Activated naive CD8-positive, alpha-beta T cell treated with anti-CD3 and anti-CD28 coated beads, Interleukin-2, amount 50 U/mL, for 16 hours (primary cell): Measurements from ENCODE around the gene KCNIP3.
"Not testable (repeated sequence)": the region's sequence is repeated elsewhere in the genome, so short reads cannot be mapped to it uniquely, and the experiment has no call there.

Experiments used
- DNase-seq: peaks from one replicate; pipeline ENCODE4 v3.0.0-alpha.2; 2020; ENCODE audit warnings: low read depth, low spot score

The KCNIP3 gene

DNA sequence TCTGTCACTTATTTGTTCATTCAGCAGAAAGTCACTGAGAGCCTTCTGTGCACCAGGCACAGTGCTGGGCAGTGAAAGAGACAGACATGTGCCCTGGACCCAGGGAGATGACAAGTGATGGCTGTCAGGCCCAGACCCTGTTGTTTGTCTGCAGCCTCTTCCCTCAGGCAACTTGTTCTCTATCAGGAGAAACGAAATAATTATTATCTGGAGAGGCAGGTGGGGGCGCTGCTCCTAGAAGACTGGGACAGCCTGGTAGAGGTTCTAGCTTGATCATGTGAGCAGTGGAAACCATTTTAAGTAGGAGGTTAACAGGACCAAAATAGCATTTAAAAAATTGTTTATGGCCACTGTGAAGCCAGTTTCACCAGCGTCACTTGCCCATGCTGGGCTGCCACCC is 107.5 kb downstream of the KCNIP3 start:
- DNase-seq = not testable (repeated sequence)

DNA sequence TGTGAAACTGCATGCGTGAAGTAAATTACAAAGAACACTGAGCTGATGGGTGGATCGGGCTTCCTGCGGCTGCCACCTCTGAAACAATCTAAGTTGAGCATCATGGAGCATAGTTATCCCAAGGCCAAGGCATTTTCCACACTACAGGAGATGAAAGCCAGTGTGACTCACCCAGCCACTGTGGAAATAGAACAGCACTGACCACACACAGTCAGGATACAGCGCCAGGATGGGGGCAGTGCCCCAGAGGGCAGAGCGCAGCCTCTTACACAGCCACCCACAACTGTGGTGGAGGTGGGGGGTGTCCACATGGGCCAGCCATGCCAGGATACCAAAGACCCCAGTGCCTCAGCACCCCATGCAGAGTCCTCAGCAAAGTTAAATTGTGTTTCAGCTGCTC is 114.1 kb downstream of the KCNIP3 start:
- DNase-seq = not testable (repeated sequence)

DNA sequence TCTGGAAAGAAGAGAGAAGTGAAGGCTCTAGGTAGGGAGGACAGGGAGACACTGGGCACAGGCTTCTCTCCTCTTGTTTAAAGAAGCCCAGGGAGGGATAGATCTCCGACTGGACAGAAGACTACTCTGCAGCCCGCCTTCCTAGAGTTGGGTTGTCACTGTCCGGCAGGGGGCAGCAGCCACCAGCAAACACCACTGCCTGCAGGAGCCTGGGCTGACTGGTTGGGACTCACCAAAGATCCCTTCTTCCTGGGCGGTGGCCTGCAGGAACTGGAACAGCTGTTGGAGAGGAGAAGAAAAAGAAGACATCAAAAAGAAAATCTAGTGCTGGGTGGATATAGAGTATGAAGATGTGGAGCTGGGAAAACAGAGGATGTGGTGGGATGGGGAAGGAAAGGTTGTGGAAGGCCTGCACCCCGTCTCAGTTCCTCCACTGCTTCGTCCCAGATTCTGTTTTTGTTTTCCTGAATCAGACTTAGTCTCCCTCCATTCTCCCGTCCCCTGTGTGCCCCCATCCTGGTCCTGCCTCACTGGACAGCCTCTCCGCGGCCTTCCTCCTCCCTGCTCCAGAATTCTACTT is 117.0 kb downstream of the KCNIP3 start:
- peak; percentile 25 for DNase-seq

DNA sequence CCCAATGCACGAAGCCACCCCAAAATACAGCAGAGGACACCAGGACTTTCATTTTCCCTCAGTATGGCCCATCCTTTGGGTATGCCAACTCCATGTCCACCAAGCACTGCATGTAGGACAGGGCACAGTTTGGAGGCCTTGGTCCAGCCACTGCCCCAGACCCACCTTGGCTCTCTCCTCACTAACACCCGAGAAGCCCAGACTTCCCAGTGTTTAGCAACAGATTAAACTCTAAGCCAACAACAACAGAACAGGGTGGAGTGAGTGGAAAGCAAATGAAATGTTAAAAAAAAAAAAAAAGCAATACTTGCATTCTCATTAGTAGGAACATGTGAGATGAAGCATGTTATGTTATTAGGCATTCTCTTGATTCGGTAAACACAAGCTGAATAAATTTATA is 118.0 kb downstream of the KCNIP3 start:
- not testable (repeated sequence) for DNase-seq

DNA sequence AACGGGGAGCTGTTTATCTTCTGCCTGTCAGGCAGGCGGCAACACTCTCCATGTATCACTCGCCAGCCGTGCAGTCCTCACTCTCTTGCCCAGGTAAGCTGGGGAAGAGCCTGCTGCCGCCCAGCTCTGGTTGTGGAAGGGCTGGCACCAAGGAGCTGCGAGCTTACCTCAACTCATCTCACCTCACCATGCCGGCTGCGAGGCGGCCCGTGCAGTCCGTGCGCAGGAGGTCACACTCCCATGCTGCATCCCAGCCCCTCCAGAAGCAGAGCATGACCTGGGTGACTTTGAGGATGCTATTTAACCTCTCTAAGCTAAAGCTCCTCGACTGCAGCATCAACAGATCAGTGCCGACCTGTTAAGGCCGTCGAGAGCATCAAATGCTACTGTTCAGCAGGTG is 118.4 kb downstream of the KCNIP3 start:
- DNase-seq = not testable (repeated sequence)

DNA sequence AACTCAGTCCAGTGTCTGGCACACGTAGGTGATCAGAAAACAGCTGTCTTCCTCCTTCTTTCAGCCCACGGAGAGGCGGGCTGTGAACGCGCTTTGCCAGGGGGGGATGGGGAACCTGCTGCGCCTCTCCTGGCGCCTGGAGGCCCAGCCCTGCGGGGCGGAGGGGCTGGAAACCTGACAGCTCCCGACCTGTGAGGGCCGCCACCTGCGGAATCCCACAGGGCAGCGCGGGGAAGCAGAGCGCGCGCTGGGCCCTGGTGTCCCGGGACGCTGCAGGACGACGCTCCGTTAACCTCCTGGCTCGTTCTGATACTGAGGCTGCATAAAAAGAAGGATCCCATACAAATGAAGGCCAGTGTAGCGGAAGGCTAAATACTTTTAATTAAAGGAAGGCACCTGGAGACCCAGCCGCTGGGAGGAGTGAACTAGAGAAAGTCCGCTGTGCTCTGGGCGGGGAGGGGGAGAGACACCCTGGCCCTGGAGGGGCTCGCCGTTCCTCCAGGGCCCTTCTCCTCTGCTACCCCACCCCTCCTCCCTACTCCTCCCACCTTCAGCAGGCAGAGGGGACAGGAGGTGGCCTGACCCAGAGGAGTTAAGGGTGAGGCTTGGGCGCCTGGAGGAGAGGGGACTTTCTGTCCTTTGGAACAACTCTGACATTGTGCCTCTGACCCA is 130.2 kb downstream of the KCNIP3 start:
- not testable (repeated sequence) for DNase-seq

DNA sequence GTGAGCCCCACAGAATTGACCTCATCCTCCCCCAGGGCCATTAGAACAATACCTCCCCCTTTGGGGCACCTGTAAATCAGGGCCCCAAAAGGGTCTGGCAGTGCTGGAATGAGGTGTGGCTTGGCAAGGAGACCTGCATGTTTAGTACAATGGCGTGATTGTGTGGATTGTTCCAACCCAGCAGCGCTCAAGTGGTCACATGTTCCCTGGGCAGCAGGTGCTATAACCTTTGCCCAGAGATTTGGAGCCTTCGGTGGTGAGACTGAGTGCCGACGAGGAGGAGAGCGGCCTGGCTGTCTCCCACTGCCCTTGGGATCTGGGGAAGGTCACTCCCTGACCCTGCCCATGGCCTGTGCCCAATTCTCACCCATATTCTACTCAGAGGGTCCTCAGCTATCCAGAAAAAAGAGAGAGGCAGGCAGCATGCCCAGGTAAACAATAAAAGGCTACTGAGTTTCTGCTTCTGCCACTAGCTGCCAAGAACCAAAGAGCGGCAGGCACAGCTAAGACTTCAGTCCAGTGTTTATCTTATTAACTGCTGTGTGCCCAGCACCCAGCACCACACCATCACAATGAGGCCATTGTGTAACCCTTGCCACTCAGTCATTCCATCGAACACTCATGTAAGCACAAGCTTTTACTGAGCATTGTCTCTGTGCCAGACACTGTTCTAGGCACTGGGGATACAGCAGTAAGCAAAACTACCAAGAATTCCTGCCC is 132.8 kb downstream of the KCNIP3 start:
- not testable (repeated sequence) for DNase-seq

- not testable (repeated sequence) for DNase-seq
Observed at GRCh38 chr2:95433373-95433772, 136.2 kb downstream of the KCNIP3 start.

DNA sequence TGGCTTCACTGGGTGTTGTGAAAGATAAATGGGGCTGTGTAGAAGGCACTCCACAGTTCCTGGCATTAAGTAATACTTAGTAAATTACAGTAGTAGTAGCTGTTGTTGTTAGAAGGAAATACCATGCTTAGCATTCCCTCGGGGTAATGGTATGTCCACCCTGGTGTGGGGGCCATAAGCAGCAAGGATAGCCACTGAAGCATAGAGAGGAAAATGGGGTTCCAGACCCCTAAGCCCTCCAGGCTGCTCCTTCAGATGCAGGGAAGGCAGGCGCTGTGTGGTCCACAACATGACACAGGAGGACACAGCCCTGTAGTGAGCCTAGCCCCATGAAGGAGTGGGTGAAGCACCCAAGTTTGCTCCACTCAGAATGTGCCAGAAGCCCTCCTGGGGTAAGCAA is 136.8 kb downstream of the KCNIP3 start:
- DNase-seq = not testable (repeated sequence)

DNA sequence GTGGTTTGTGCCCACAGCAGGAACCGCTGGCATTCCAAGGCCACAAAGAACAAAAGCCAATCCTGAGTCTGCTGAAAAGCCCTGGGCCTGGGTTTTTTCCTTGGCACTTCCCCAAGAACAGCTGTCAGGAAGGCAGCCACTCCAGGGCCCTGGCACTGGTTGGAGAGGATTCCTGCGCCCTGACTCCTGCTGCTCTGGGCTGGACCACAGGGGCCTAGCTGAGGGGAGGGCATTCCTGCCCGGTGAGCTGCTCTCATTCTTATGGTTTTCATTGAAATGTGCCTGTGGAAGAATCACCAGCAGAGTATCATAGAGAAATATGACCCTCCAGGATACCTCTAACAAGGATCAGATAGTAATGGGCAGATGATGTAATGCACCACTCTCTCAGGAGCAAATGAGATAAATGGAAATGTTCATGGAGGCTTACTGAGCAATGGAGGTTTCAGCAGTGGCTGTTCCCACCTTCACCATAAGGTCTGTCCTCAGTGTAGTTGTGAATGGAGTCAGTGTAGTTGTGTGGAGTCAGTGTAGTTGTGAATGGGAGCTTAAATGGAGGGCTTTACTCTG is 137.4 kb downstream of the KCNIP3 start:
- not testable (repeated sequence) for DNase-seq

DNA sequence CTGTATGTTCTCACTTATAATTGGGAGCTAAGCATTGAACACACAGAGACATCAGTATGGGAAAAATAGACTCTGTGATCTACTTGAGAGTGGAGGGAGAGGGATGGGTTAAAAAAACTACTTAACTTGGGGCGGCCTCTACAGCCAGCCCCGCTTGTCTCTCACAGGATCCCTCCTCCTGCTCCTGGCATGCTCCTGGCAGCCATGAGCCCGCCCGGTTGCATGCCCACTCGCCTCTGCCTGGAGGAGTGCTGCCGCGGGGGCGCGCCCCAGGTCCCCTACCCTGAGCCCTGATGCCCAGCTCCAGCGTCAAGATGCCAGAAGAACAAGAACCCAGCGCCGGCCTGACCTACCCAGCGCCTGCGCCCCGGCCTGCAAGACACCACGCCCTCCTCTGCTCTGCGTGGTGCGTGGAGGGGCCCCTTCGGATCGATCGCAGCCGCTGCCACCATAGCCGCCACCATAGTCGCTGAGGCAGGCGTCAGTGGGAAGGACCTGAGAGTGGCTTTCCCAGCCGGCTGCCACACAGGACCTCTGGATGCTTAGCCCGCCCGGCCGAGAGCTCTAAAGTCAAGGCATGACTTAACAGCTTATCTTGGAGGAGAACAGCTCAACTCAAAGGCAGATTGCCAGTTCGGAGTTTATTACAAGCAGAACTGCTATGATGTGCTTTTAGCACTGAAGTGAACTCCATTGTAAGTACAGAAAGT is 138.2 kb downstream of the KCNIP3 start:
- DNase-seq = not testable (repeated sequence)
